HG03103 (cell line): Measurements from ENCODE around the gene AKAP6.

Experiments
- ATAC-seq: cut with Tn5 transposase; IDR thresholded peaks from one replicate; pipeline ENCODE4 v1.9.1; 2021; ENCODE audit warnings: low read depth; ENCODE audit not compliant: unreplicated experiment

The AKAP6 gene

DNA sequence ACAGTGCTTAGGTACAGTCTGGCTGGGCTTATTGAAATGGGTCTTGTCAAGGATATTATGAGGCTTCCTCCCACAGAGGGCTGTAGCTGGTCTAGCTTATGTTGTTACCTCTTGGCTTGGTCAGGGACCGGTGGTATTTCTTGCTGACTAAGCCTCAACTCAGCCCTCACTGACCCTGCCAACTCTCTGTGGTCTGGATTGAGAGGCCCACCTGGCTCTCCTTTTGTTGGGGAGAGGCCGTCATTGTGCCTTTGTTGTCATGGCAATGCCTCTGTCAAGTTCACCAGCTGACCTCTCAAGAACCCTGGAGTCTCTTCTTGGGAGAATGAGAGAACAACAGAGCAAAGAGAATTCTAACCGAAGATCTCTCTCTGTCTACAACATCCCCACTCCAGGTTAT lies 364.0 kb downstream of the AKAP6 start:
- no peak for ATAC-seq

GRCh38 chr14:32694795-32695449 lies 365.8 kb downstream of the AKAP6 start:
- no peak for ATAC-seq

DNA sequence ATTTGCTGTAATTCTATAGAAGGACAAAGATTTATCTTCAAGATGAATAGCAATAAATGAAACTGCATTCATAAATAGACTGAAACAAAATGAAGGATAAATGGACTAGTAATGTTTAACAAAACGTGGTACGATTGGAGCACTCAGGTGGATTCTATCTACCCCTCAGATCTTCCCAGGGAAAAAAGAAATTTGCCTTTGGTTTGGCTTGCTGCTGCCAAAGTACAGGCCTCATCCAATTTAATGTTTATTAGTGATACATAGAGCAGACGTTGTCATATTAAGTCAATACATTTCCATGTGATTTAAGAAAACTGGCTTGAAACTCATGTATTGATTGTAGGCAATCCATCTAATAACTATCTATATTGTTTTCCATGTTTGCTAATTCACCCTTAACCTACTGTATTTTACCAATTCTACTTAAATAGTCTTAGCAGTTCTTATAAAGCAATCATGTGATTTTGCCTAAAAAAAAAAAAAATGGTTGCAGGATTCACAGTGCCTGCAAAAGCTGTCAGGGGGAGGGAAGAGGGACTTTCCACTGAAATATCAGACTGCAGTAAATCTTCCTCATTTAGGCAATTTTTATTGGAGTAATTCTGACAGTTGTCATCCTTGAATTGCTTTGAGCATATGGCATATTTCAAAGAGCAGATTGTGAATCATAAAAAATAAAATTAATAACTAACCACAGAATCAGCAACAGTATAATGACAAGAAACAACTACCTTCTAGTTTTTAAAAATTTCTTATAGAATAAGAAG lies 367.4 kb downstream of the AKAP6 start:
- no peak for ATAC-seq

- ATAC-seq, result no peak
Observed at GRCh38 chr14:32697114-32697513, 368.0 kb downstream of the AKAP6 start.

DNA sequence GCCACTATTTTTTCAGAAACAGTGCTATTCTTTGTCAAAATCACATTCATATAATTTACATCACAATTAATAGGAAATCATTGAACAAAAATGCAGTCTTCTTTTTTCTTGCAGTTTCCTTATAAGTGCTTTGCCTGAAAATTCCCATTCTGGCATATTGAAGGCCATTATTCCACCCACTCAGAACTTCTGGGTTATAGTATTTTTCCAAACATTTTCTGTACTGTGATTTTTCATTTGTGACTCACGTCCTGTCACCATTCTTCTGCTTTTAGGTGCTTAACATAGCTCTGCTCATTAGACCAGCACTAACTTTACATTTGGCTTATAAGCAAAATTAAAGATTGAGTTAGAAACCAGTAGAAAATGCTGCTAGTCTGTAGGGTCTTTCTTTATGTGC lies 368.6 kb downstream of the AKAP6 start:
- no peak for ATAC-seq

GRCh38 chr14:32698831-32699230 lies 369.7 kb downstream of the AKAP6 start:
- ATAC-seq, result no peak

- no peak for ATAC-seq
Observed at GRCh38 chr14:32701475-32701874, 372.4 kb downstream of the AKAP6 start.

DNA sequence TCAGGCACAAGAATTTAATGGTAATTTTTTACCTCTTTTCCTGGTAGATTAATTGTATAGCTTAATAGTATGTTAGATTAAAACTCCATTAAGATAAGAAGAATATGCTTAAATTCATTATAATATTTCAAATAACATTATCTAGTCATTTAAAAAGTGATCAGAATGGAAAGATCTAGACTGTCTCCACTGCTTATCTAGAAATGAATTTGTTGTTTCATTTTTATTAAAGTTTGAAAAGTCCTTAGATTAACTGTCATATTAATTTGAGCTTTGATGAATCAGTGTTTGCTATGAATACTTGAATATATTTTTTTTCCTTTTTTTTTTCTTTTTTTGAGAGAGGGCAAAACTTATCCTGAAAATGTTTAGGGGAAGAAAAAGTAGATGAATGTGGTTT lies 373.0 kb downstream of the AKAP6 start:
- no peak for ATAC-seq

GRCh38 chr14:32702562-32702961 lies 373.5 kb downstream of the AKAP6 start:
- ATAC-seq, result peak; percentile 75

- no peak for ATAC-seq
Observed at GRCh38 chr14:32703183-32703621, 374.1 kb downstream of the AKAP6 start.

DNA sequence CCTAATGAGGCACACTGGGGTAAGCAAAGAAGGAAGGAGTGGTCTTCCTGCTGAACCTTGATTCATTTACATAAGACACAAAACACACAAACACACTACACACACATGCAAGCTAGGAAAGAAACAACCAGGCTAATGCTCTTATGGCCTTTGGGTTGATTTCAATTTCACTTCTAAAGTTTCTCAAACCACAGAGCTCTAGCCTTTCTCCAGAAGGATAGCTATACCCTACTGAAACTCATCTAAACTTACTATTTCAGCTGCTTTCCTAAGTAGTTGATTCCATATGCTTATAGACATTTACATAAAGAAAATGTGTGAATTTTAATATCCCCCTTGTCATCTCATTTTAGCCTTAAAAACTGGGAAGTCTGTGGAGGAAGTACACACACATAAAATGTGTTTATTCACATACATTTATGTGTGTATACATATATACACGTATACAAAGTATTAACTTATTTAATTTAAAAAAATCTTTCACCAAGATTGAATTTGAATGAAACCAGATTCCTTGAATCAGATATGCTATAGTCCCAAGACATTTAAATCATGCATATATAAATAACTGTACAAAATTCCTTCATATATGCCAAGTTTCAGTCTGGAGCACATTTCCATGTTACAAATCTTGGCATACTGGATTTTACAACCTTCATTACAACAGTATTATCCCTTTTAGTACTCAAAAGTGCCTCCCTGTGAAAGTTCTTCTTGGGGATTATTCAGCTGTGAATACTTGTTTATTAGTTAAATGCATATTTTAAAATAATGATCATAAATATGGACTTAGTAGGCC lies 377.8 kb downstream of the AKAP6 start:
- ATAC-seq, result no peak

DNA sequence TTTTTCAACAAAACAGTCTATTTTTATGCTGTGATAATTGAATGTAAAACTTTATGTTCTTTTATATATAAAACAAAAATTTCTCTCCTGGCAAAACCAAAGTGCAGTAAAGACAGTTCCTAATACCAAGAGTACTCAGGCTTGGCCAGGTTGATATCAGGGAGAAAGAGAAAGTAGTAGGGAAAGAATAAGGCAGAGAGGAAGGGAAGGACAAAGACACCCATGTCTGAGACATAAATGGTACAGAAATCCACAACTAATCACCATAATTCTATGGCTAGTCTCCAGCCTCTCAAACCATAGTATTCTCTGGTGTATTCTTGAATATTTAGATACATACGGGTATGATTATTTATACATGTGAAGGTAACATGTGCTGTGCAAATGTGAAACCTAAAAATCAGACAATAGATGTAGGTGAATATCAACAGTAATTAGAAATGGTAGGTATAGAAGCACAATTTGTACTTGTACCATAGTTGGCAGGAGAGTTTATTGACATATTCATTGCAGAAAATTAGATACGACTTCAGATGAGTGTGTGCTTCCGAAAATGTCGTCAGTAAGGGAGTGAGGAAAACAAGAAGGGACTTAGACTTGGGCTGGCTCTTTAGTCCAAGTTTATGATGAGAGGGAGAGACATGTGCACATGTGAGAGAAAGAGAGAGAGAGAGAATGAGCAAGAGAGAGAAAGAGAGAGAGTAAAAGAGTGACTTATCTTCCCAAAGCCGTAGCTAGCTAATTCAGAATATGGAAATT lies 378.8 kb downstream of the AKAP6 start:
- no peak for ATAC-seq

DNA sequence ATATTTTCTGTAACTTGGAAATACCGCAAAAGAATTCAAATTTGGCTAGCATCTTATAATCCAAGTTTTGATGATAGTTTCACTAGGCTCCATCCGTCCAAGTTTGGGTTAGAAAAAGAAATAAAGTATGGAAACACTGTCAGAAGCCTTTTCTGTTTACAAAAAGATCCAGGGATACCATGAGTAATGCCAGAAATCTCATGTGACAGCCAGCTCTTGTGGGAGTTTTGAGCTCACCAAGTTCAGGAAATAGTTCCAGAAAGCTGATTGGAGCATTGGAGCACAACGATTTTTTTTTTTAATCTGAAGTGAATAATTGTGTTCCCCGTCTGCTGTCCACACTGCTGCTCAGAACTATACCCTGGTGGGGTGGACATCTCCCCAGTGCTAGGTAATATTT lies 379.9 kb downstream of the AKAP6 start:
- no peak for ATAC-seq

GRCh38 chr14:32710231-32710671 lies 381.2 kb downstream of the AKAP6 start:
- no peak for ATAC-seq

- ATAC-seq, result no peak
Observed at GRCh38 chr14:32710731-32711680, 381.9 kb downstream of the AKAP6 start.

DNA sequence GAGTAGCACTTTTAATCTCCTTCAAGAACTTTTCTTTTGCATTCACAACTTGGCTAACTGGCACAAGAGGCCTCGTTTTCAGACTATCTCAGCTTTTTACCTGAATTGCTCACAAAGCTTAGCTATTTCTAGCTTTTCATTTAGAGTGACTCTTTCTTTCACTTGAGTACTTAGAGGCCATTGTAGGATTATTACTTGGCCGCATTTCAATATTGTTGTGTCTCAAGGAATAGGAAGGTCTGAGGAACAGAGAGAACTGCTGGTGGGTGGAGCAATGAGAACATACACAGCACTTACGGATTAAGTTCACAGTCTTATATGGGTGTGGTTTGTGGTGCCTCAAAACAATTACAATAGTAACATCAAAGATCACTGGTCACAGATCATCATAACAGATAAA lies 384.8 kb downstream of the AKAP6 start:
- no peak for ATAC-seq

DNA sequence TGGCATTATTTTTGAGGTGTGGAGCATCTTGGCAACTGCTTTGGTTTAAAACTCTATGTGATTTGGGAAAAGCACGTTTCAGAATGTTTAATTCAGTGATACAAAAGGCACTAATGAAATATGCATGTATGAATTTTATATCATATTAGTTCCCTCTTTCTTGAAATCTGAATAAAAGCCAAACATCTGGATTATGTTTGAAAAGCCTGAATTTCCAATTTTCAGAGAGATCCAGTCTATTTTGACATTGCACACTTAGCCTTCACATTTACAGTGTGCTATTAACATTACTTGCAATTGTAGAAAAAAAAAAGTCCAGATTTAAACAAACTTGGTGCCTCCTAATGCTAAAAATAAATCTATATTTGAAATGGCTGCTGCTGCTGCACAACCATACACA lies 390.5 kb downstream of the AKAP6 start:
- ATAC-seq, result no peak

DNA sequence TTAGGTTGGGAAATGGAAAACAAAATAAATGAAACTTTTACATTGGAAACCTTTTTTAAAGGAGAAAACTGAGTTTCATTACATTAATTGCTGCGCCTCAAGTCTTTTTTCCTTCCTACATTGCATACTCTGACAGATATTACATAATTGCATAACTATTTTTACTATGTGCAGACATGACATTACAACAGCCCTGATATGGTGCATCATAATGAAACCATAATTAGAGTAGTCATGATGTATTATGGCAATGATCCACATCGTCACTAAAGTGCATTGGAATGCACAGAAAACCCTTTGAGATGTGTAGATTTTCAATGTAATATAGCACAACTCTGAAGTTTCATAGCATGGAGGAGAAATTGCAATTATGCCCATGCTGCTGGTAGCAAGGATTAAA lies 391.8 kb downstream of the AKAP6 start:
- no peak for ATAC-seq

GRCh38 chr14:32722631-32723183 lies 393.6 kb downstream of the AKAP6 start:
- no peak for ATAC-seq
